Stimulated activated CD8-positive, alpha-beta memory T cell treated with anti-CD3 and anti-CD28 coated beads, Interleukin-4, amount 100 ng/mL, for 48 hours (primary cell): ENCODE measurements around the gene APOA4.

Experiments
- DNase-seq: peaks from one replicate; pipeline ENCODE4 v3.0.0-alpha.2; 2020

APOA4 gene

GRCh38 chr11:116796548-116796947 is 26.6 kb downstream of the APOA4 start:
- no peak for DNase-seq

GRCh38 chr11:116794851-116795250 is 28.3 kb downstream of the APOA4 start:
- DNase-seq: no peak

GRCh38 chr11:116793772-116794097 is 29.4 kb downstream of the APOA4 start:
- DNase-seq: no peak

- DNase-seq: no peak
Measured at GRCh38 chr11:116792869-116793771, 30.0 kb downstream of the APOA4 start.

- DNase-seq: no peak
Measured at GRCh38 chr11:116792144-116792868, 30.8 kb downstream of the APOA4 start.

- DNase-seq: no peak
Measured at GRCh38 chr11:116791813-116792143, 31.3 kb downstream of the APOA4 start, which contains the start of gene APOA5. Gene APOA5 (minus strand): TSS chr11:116791879. CDS start chr11:116791860, 19 bp downstream.

- DNase-seq: peak; percentile 92
Measured at GRCh38 chr11:116791002-116791812, 31.9 kb downstream of the APOA4 start.

- DNase-seq: no peak
Measured at GRCh38 chr11:116790167-116791001, 32.7 kb downstream of the APOA4 start.

- no peak for DNase-seq
Measured at GRCh38 chr11:116788975-116789374, 34.1 kb downstream of the APOA4 start.

- DNase-seq: no peak
Measured at GRCh38 chr11:116788534-116788933, 34.6 kb downstream of the APOA4 start.

GRCh38 chr11:116787786-116788486 is 35.2 kb downstream of the APOA4 start, which contains the start of gene ZPR1:
Gene ZPR1 (minus strand): TSS chr11:116788023. CDS start chr11:116787990, 33 bp downstream.
- DNase-seq: peak; percentile 91

GRCh38 chr11:116787436-116787785 is 35.7 kb downstream of the APOA4 start:
- DNase-seq: no peak

- no peak for DNase-seq
Measured at GRCh38 chr11:116786966-116787365, 36.1 kb downstream of the APOA4 start.

- DNase-seq: no peak
Measured at GRCh38 chr11:116786326-116786725, 36.8 kb downstream of the APOA4 start.

GRCh38 chr11:116782728-116783127 is 40.4 kb downstream of the APOA4 start:
- peak; percentile 47 for DNase-seq

GRCh38 chr11:116778556-116778955 is 44.5 kb downstream of the APOA4 start:
- no peak for DNase-seq

GRCh38 chr11:116777056-116777455 is 46.0 kb downstream of the APOA4 start:
- DNase-seq: no peak

GRCh38 chr11:116776522-116776984 is 46.6 kb downstream of the APOA4 start:
- no peak for DNase-seq

- no peak for DNase-seq
Measured at GRCh38 chr11:116775975-116776374, 47.1 kb downstream of the APOA4 start.

GRCh38 chr11:116774661-116775060 is 48.4 kb downstream of the APOA4 start:
- DNase-seq: no peak
